Muscle layer of colon (tissue), 2 donors: ENCODE results near the gene BCL2L11.
A peak's percentile ranks its signal among the peaks of the same experiment; 100 is the strongest.
"Not testable (repeated sequence)": the region's sequence is repeated elsewhere in the genome, so short reads cannot be mapped to it uniquely, and the experiment has no call there.

ENCODE experiments used
- H3K27ac ChIP-seq: one replicate; pipeline ENCODE4 v1.7.0; 2013; ENCODE audit warnings: low read depth, mild to moderate bottlenecking, low read length, moderate library complexity
- H3K27me3 ChIP-seq, 2 donors: one replicate each; pipeline ENCODE4 v1.7.0; 2013; ENCODE audit warnings: low read length in 2 of 2, mild to moderate bottlenecking in 2 of 2; ENCODE audit not compliant: insufficient read depth in 2 of 2, control insufficient read depth in 1 of 2
- H3K36me3 ChIP-seq: one replicate; pipeline ENCODE4 v1.7.0; 2013; ENCODE audit warnings: mild to moderate bottlenecking, low read length; ENCODE audit not compliant: insufficient read depth
- H3K4me1 ChIP-seq: one replicate; pipeline ENCODE4 v1.7.0; 2013; ENCODE audit warnings: mild to moderate bottlenecking, low read length; ENCODE audit not compliant: insufficient read depth
- H3K4me3 ChIP-seq, 2 donors: one replicate each; pipeline ENCODE4 v1.7.0; 2013; ENCODE audit warnings: low read length in 2 of 2, low read depth in 1 of 2, mild to moderate bottlenecking in 1 of 2, moderate library complexity in 1 of 2
- H3K9ac ChIP-seq: one replicate; pipeline ENCODE4 v1.7.0; 2013; ENCODE audit warnings: low read length
- H3K9me3 ChIP-seq: one replicate; pipeline ENCODE4 v1.7.0; 2013; ENCODE audit warnings: mild to moderate bottlenecking, low read length
- donor health status: abdominal sarcoma.
- donor health status: Adenocarcinoma of cecum.

BCL2L11 gene

GRCh38 chr2:111120253-111121027 lies at the start of gene BCL2L11:
BCL2L11 (plus strand) TSS chr2:111120914; CDS start chr2:111123746, 2,832 bp downstream.
- Histone ChIP-seq H3K4me1 (peaks cover 40% of the 10 kb centered on the region), H3K9ac (peak within 1 kb of the TSS; percentile 21), H3K27ac (peak within 1 kb of the TSS; percentile 27), H3K36me3 (no peaks in the 10 kb centered on the region), H3K9me3 (no peaks in the 10 kb centered on the region), H3K4me3 (peak within 1 kb of the TSS; percentile 76 to 94), H3K27me3 (peaks cover 37 to 59% of the 10 kb centered on the region in 2 donors)

GRCh38 chr2:111071600-111072171 lies 49.0 kb upstream of the BCL2L11 start:
- H3K27ac ChIP-seq = no peak overlapping the region
- no peaks in the 10 kb centered on the region for H3K4me1 ChIP-seq
- no peak overlapping the region for H3K9ac ChIP-seq
- H3K9me3 ChIP-seq = no peaks in the 10 kb centered on the region
- no peaks in the 10 kb centered on the region for H3K27me3 ChIP-seq
- no peaks in the 10 kb centered on the region for H3K36me3 ChIP-seq
- no peak overlapping the region for H3K4me3 ChIP-seq

GRCh38 chr2:111072220-111072871 lies 48.4 kb upstream of the BCL2L11 start:
- Histone ChIP-seq H3K9ac (no peak overlapping the region), H3K9me3 (no peaks in the 10 kb centered on the region), H3K4me3 (no peak overlapping the region), H3K27me3 (no peaks in the 10 kb centered on the region), H3K27ac (no peak overlapping the region), H3K36me3 (no peaks in the 10 kb centered on the region), H3K4me1 (no peaks in the 10 kb centered on the region)

- H3K4me3 ChIP-seq, H3K9me3 ChIP-seq, H3K4me1 ChIP-seq, H3K36me3 ChIP-seq, H3K9ac ChIP-seq, H3K27ac ChIP-seq, H3K27me3 ChIP-seq: not testable (repeated sequence)
These were observed 38.1 kb upstream of the BCL2L11 start for GRCh38 chr2:111082659-111083058.

- Histone ChIP-seq H3K4me1 (no peaks in the 10 kb centered on the region), H3K9ac (no peak overlapping the region), H3K9me3 (no peaks in the 10 kb centered on the region), H3K36me3 (no peaks in the 10 kb centered on the region), H3K27me3 (no peaks in the 10 kb centered on the region), H3K4me3 (no peak overlapping the region), H3K27ac (no peak overlapping the region)
These were observed 28.9 kb upstream of the BCL2L11 start for GRCh38 chr2:111091811-111092211.

GRCh38 chr2:111094691-111095090 lies 26.0 kb upstream of the BCL2L11 start:
- Histone ChIP-seq H3K36me3 (no peaks in the 10 kb centered on the region), H3K27ac (no peak overlapping the region), H3K27me3 (no peaks in the 10 kb centered on the region), H3K9me3 (no peaks in the 10 kb centered on the region), H3K4me1 (no peaks in the 10 kb centered on the region), H3K4me3 (no peak overlapping the region), H3K9ac (no peak overlapping the region)

GRCh38 chr2:111095434-111095833 lies 25.3 kb upstream of the BCL2L11 start:
- no peaks in the 10 kb centered on the region for H3K4me1 ChIP-seq
- no peaks in the 10 kb centered on the region for H3K36me3 ChIP-seq
- no peak overlapping the region for H3K4me3 ChIP-seq
- no peak overlapping the region for H3K9ac ChIP-seq
- no peaks in the 10 kb centered on the region for H3K9me3 ChIP-seq
- H3K27ac ChIP-seq = no peak overlapping the region
- H3K27me3 ChIP-seq = no peaks in the 10 kb centered on the region

GRCh38 chr2:111099402-111099801 lies 21.3 kb upstream of the BCL2L11 start:
- H3K4me1 ChIP-seq = no peaks in the 10 kb centered on the region
- no peak overlapping the region for H3K9ac ChIP-seq
- H3K4me3 ChIP-seq = no peak overlapping the region
- no peaks in the 10 kb centered on the region for H3K9me3 ChIP-seq
- H3K27ac ChIP-seq = no peak overlapping the region
- H3K36me3 ChIP-seq = no peaks in the 10 kb centered on the region
- no peaks in the 10 kb centered on the region for H3K27me3 ChIP-seq

- Histone ChIP-seq H3K27me3 (no peaks in the 10 kb centered on the region), H3K4me3 (no peak overlapping the region), H3K36me3 (no peaks in the 10 kb centered on the region), H3K4me1 (no peaks in the 10 kb centered on the region), H3K9ac (no peak overlapping the region), H3K27ac (no peak overlapping the region), H3K9me3 (no peaks in the 10 kb centered on the region)
These were observed 20.5 kb upstream of the BCL2L11 start for GRCh38 chr2:111100087-111100764.

- Histone ChIP-seq H3K36me3 (no peaks in the 10 kb centered on the region), H3K9me3 (no peaks in the 10 kb centered on the region), H3K9ac (no peak overlapping the region), H3K27me3 (no peaks in the 10 kb centered on the region), H3K4me1 (no peaks in the 10 kb centered on the region), H3K27ac (no peak overlapping the region), H3K4me3 (no peak overlapping the region)
These were observed 19.9 kb upstream of the BCL2L11 start for GRCh38 chr2:111100765-111101162.

GRCh38 chr2:111101592-111101991 lies 19.1 kb upstream of the BCL2L11 start:
- H3K27me3 ChIP-seq = no peaks in the 10 kb centered on the region
- H3K27ac ChIP-seq = no peak overlapping the region
- H3K4me3 ChIP-seq = no peak overlapping the region
- H3K9me3 ChIP-seq = no peaks in the 10 kb centered on the region
- no peak overlapping the region for H3K9ac ChIP-seq
- H3K36me3 ChIP-seq = no peaks in the 10 kb centered on the region
- no peaks in the 10 kb centered on the region for H3K4me1 ChIP-seq
